Measurements from ENCODE around the gene HIP1R. TPM values are rescaled to one million over a fixed set of nuclear protein-coding genes. Genes with fewer than 3 reads are reported as not detected.

Gene HIP1R
- total RNA-seq, 2 donors from 2014 or later: 61.5 to 67.4 TPM

GRCh38 chr12:122865268-122866231 lies 30.3 kb downstream of the HIP1R start:
- ATAC-seq: peak; percentile 27
- Mint-ChIP-seq H3K27me3 (no peaks in the 10 kb centered on the region), H3K27ac (peak overlapping the region; percentile 81), H3K36me3 (ENCODE audit: low read depth) (peaks cover 2% of the 10 kb centered on the region), H3K4me1 (peaks cover 6% of the 10 kb centered on the region), H3K4me3 (peak overlapping the region; percentile 33)
- H3K9me3 ChIP-seq (ENCODE audit: control insufficient read depth, low read length, poor library complexity, severe bottlenecking): no peaks in the 10 kb centered on the region
- DNase-seq: no peak

GRCh38 chr12:122866379-122866778 lies 31.1 kb downstream of the HIP1R start:
- no peak for DNase-seq
- H3K36me3 Mint-ChIP-seq (ENCODE audit: low read depth): peaks cover 2% of the 10 kb centered on the region
- no peak for ATAC-seq
- no peaks in the 10 kb centered on the region for H3K27me3 Mint-ChIP-seq
- peak overlapping the region; percentile 66 for H3K4me3 Mint-ChIP-seq
- peak overlapping the region; percentile 81 for H3K27ac Mint-ChIP-seq
- H3K4me1 Mint-ChIP-seq: peaks cover 9% of the 10 kb centered on the region
- no peaks in the 10 kb centered on the region for H3K9me3 ChIP-seq (ENCODE audit: control insufficient read depth, low read length, poor library complexity, severe bottlenecking)

DNA sequence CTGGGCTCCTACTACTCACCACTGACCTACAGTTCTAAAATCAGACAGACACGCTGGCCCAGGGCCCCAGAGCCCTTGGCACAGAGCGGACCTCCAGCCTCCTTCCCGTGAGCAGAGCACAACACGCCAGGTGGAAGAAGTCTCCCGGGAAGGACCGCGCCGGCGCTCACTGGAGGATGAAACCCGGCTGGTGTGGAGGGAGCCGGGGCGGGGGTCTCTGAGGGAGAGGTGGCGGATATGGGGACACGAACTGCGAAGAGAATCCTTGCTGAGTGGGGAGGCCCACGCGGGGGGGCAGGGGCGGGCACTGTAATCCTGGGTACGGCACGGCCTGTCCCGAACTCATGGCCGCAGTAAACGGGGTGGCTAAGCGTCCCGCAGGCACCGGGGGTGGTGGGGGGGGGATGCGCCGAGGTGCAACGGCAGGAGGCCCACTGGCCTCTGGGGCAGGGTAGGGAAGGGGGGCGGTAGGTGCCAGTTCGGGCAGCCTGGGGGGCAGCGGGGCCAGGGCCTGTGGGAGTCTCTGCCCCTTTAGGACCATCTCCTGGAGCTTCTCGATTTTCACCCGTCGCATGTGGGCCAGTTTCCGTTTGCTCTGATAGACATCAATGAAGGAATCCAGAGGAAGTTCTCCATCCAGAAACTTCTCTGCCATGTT lies 31.8 kb downstream of the HIP1R start:
- ATAC-seq: no peak
- Mint-ChIP-seq H3K4me1 (peaks cover 15% of the 10 kb centered on the region), H3K27me3 (no peaks in the 10 kb centered on the region), H3K27ac (peak overlapping the region; percentile 81), H3K36me3 (ENCODE audit: low read depth) (peaks cover 6% of the 10 kb centered on the region), H3K4me3 (peak overlapping the region; percentile 66)
- no peak for DNase-seq
- no peaks in the 10 kb centered on the region for H3K9me3 ChIP-seq (ENCODE audit: control insufficient read depth, low read length, poor library complexity, severe bottlenecking)

- no peak for ATAC-seq
- Mint-ChIP-seq H3K27ac (peak overlapping the region; percentile 81), H3K4me3 (peak overlapping the region; percentile 50), H3K27me3 (no peaks in the 10 kb centered on the region), H3K36me3 (ENCODE audit: low read depth) (peaks cover 6% of the 10 kb centered on the region), H3K4me1 (peaks cover 19% of the 10 kb centered on the region)
- no peaks in the 10 kb centered on the region for H3K9me3 ChIP-seq (ENCODE audit: control insufficient read depth, low read length, poor library complexity, severe bottlenecking)
- no peak for DNase-seq
Measured at GRCh38 chr12:122867691-122868461, 32.6 kb downstream of the HIP1R start.

DNA sequence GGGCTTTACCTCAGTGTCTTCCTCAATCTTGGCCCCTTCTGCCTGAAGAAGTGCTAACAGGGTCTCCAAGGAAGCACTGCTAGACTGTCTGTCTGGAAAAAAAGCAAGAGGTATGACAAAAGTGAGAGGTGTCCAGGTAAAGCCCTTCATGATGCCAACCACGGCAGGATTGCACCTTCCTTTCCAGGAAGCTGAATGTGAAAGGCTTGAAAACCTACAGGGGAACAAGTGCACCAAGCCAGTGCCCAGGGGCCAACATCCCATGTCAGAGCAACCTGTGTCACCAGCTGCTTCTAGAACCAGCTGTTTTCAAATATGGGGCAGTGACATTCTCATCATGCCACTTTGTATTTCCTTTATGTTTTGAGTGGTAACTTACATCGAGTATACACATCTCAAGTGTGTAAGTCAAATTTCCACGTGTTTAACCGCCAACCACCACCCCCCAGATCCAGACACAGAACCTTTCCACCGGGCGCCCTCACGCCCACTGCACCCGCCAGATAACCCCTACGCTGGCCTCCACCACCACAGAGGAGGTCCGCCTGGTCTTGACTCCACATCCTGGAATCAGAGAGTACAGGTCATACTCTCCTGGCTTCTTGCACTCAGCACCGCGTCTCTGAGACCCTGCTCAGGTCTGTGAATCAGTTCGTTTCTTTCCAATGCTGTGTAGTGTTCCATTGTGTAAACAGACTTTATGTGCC lies 33.4 kb downstream of the HIP1R start:
- no peak overlapping the region for H3K27ac Mint-ChIP-seq
- peak overlapping the region; percentile 52 for H3K4me3 Mint-ChIP-seq

DNA sequence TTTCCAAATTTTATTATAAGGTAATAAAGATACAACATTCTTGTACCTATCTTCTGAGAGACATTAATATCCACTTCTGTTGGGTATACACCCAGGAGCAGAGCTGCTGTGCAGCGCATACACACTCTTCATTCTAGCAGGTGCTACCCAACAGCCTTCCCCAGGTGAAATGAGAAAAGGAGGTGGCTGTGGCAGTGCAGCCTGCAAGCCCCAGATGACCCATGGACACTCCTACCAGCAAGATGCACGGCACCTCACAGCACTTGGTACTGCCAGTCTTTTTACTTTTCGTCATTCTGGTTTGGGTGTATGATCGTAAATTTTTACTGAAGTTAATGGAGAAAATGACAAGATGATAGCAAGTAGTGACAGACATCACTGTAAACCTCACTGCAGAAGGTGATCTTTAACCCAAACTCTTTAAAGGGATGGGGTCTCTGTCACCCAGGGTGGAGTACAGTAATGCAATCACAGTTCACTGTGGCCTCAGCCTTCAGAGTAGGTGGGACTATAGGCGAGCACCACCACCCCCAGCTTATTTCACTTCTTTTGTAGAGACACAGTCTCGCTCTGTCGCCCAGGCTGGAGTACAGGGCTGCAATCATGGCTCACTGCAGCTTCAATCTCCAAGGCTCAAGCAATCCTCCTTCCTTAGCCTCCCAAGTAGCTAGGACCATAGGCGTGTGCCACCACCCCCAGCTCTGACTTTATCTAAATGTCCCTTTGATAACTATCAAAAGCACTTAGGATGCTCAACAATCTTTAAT lies 34.1 kb downstream of the HIP1R start:
- H3K4me1 Mint-ChIP-seq: peaks cover 33% of the 10 kb centered on the region
- peaks cover 6% of the 10 kb centered on the region for H3K36me3 Mint-ChIP-seq (ENCODE audit: low read depth)
- DNase-seq: no peak
- H3K27ac Mint-ChIP-seq: no peak overlapping the region
- no peaks in the 10 kb centered on the region for H3K27me3 Mint-ChIP-seq
- no peak overlapping the region for H3K4me3 Mint-ChIP-seq
- ATAC-seq: no peak
- H3K9me3 ChIP-seq (ENCODE audit: control insufficient read depth, low read length, poor library complexity, severe bottlenecking): no peaks in the 10 kb centered on the region

More for the DNA sequence above, 33.4 kb downstream of the HIP1R start:
- H3K9me3 ChIP-seq (ENCODE audit: control insufficient read depth, low read length, poor library complexity, severe bottlenecking): no peaks in the 10 kb centered on the region
- Mint-ChIP-seq H3K4me1 (peaks cover 27% of the 10 kb centered on the region), H3K36me3 (ENCODE audit: low read depth) (peaks cover 6% of the 10 kb centered on the region), H3K27me3 (no peaks in the 10 kb centered on the region)
- DNase-seq: no peak
- ATAC-seq: no peak

GRCh38 chr12:122870163-122870842 lies 35.0 kb downstream of the HIP1R start:
- peak overlapping the region; percentile 98 for H3K27ac Mint-ChIP-seq
- H3K4me3 Mint-ChIP-seq: peak overlapping the region; percentile 94
- no peak for DNase-seq
- peaks cover 6% of the 10 kb centered on the region for H3K36me3 Mint-ChIP-seq (ENCODE audit: low read depth)
- ATAC-seq: no peak
- H3K9me3 ChIP-seq (ENCODE audit: control insufficient read depth, low read length, poor library complexity, severe bottlenecking): no peaks in the 10 kb centered on the region
- peaks cover 38% of the 10 kb centered on the region for H3K4me1 Mint-ChIP-seq
- no peaks in the 10 kb centered on the region for H3K27me3 Mint-ChIP-seq

- no peaks in the 10 kb centered on the region for H3K9me3 ChIP-seq (ENCODE audit: control insufficient read depth, low read length, poor library complexity, severe bottlenecking)
- no peak for DNase-seq
- ATAC-seq: no peak
- Mint-ChIP-seq H3K36me3 (ENCODE audit: low read depth) (peaks cover 6% of the 10 kb centered on the region), H3K4me3 (peak overlapping the region; percentile 94), H3K27ac (peak overlapping the region; percentile 98), H3K4me1 (peaks cover 44% of the 10 kb centered on the region), H3K27me3 (no peaks in the 10 kb centered on the region)
Measured at GRCh38 chr12:122870867-122871664, 35.8 kb downstream of the HIP1R start.

DNA sequence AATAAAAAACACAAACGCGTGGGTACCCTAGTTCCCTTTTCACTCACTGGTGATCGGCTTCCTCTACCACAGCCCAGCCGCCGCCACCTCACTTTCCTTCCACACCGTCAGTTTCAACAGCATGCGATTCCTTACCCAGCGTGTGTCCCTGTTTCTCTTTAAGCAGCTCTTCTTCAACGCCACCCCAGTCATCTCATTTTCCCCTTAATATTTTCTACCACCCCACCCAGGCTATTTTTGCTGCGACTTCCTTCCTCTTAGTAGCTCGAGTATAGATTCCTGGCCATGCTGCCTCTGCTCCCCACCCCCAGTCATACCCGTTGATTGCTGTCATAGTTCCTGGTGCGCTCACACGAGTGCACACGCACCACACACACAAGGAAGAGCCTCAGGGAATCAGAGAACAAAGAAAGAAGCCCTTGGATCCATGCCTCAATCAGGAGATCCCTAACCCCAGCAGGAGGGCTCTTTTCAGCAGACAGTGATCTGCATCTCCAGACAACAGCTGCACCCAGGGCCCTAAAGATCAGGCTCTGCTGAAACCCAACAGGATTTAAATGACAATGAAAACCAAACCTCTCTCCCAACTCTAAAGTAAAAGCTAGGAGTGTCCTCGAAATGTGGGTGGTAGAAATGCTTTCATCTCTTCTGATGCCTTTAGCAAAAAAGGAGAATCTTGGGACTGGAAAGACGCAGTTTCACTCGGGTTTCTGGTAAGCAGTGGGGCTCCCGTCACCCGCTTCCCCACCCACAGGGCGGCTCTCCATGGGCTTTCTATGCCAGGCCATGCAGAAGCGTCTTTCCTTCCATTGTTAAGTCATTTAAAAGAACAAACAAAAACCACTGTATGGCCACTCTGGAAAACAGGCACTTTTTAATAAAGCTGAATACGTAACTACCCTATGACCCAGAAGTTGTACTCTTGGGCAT lies 36.9 kb downstream of the HIP1R start:
- DNase-seq (no peak), ATAC-seq (peak; percentile 58)
- peak overlapping the region; percentile 94 for H3K4me3 Mint-ChIP-seq
- peaks cover 49% of the 10 kb centered on the region for H3K4me1 Mint-ChIP-seq
- no peaks in the 10 kb centered on the region for H3K27me3 Mint-ChIP-seq
- H3K27ac Mint-ChIP-seq: peak overlapping the region; percentile 98
- peaks cover 4% of the 10 kb centered on the region for H3K36me3 Mint-ChIP-seq (ENCODE audit: low read depth)
- no peaks in the 10 kb centered on the region for H3K9me3 ChIP-seq (ENCODE audit: control insufficient read depth, low read length, poor library complexity, severe bottlenecking)

GRCh38 chr12:122872815-122873361 lies 37.6 kb downstream of the HIP1R start:
- no peaks in the 10 kb centered on the region for H3K27me3 Mint-ChIP-seq
- peaks cover 56% of the 10 kb centered on the region for H3K4me1 Mint-ChIP-seq
- H3K4me3 Mint-ChIP-seq: peak overlapping the region; percentile 63
- H3K9me3 ChIP-seq (ENCODE audit: control insufficient read depth, low read length, poor library complexity, severe bottlenecking): no peaks in the 10 kb centered on the region
- H3K36me3 Mint-ChIP-seq (ENCODE audit: low read depth): peaks cover 4% of the 10 kb centered on the region
- ATAC-seq (no peak), DNase-seq (no peak)
- H3K27ac Mint-ChIP-seq: peak overlapping the region; percentile 98
